ENCODE measurements around the gene FAM72A. TPM values are rescaled to one million over a fixed set of nuclear protein-coding genes. Genes with fewer than 3 reads are reported as not detected.
A peak's percentile ranks its signal among the peaks of the same experiment; 100 is the strongest.
"Not testable (repeated sequence)": the region's sequence is repeated elsewhere in the genome, so short reads cannot be mapped to it uniquely, and the experiment has no call there.

The FAM72A gene
- total RNA-seq, 2 donors from 2014 or later, result 34.0 to 51.2 TPM

- DNase-seq (ENCODE audit: low spot score in 2 of 2); H3K36me3 Mint-ChIP-seq; H3K9me3 Mint-ChIP-seq; H3K27ac Mint-ChIP-seq: not testable (repeated sequence)
- ATAC-seq, result peak; percentile 35 to 68
These were observed 20.0 kb downstream of the FAM72A start for GRCh38 chr1:206182368-206183317.

GRCh38 chr1:206179666-206180065, 23.0 kb downstream of the FAM72A start:
- not testable (repeated sequence) for DNase-seq (ENCODE audit: low spot score in 2 of 2); ATAC-seq; H3K36me3 Mint-ChIP-seq; H3K27ac Mint-ChIP-seq; H3K9me3 Mint-ChIP-seq

GRCh38 chr1:206178061-206178989, 24.3 kb downstream of the FAM72A start:
- H3K27ac Mint-ChIP-seq; ATAC-seq; DNase-seq (ENCODE audit: low spot score in 2 of 2); H3K36me3 Mint-ChIP-seq; H3K9me3 Mint-ChIP-seq: not testable (repeated sequence)

GRCh38 chr1:206176114-206176502, 26.5 kb downstream of the FAM72A start:
- peak; percentile 66 to 95 for ATAC-seq
- H3K36me3 Mint-ChIP-seq; H3K27ac Mint-ChIP-seq; DNase-seq (ENCODE audit: low spot score in 2 of 2); H3K9me3 Mint-ChIP-seq: not testable (repeated sequence)

GRCh38 chr1:206175459-206176113, 27.1 kb downstream of the FAM72A start:
- not testable (repeated sequence) for H3K27ac Mint-ChIP-seq; H3K9me3 Mint-ChIP-seq; ATAC-seq; DNase-seq (ENCODE audit: low spot score in 2 of 2); H3K36me3 Mint-ChIP-seq

GRCh38 chr1:206174182-206174868, 28.3 kb downstream of the FAM72A start:
- not testable (repeated sequence) for ATAC-seq

GRCh38 chr1:206173110-206173719, 29.4 kb downstream of the FAM72A start:
- ATAC-seq, H3K36me3 Mint-ChIP-seq: not testable (repeated sequence)

More at GRCh38 chr1:206174182-206174868, 28.3 kb downstream of the FAM72A start:
- not testable (repeated sequence) for H3K9me3 Mint-ChIP-seq; H3K36me3 Mint-ChIP-seq; H3K27ac Mint-ChIP-seq; DNase-seq (ENCODE audit: low spot score in 2 of 2)

GRCh38 chr1:206169794-206170193, 32.8 kb downstream of the FAM72A start:
- H3K9me3 Mint-ChIP-seq; ATAC-seq; H3K27ac Mint-ChIP-seq; H3K36me3 Mint-ChIP-seq; DNase-seq (ENCODE audit: low spot score in 2 of 2): not testable (repeated sequence)

More at GRCh38 chr1:206173110-206173719, 29.4 kb downstream of the FAM72A start:
- not testable (repeated sequence) for H3K27ac Mint-ChIP-seq; H3K9me3 Mint-ChIP-seq; DNase-seq (ENCODE audit: low spot score in 2 of 2)

GRCh38 chr1:206167350-206168029, 35.1 kb downstream of the FAM72A start:
- not testable (repeated sequence) for H3K9me3 Mint-ChIP-seq; DNase-seq (ENCODE audit: low spot score in 2 of 2); H3K27ac Mint-ChIP-seq; H3K36me3 Mint-ChIP-seq
- peak; percentile 63 to 69 for ATAC-seq

GRCh38 chr1:206145771-206146290, 56.8 kb downstream of the FAM72A start:
- no peak overlapping the region for H3K27ac Mint-ChIP-seq
- DNase-seq (ENCODE audit: low spot score in 2 of 2), result no peak
- no peaks in the 10 kb centered on the region for H3K36me3 Mint-ChIP-seq
- H3K9me3 Mint-ChIP-seq, result peaks cover 0 to 3% of the 10 kb centered on the region in 2 donors
- no peak for ATAC-seq

- H3K36me3 Mint-ChIP-seq, result no peaks in the 10 kb centered on the region
- no peak overlapping the region for H3K27ac Mint-ChIP-seq
- H3K9me3 Mint-ChIP-seq, result peaks cover 0 to 3% of the 10 kb centered on the region in 2 donors
- ATAC-seq, result no peak
- no peak for DNase-seq (ENCODE audit: low spot score in 2 of 2)
These were observed 58.0 kb downstream of the FAM72A start for GRCh38 chr1:206144605-206145004.

GRCh38 chr1:206143537-206144172, 59.0 kb downstream of the FAM72A start:
- peaks cover 0 to 3% of the 10 kb centered on the region in 2 donors for H3K9me3 Mint-ChIP-seq
- H3K27ac Mint-ChIP-seq, result no peak overlapping the region
- DNase-seq (ENCODE audit: low spot score in 2 of 2), result no peak
- H3K36me3 Mint-ChIP-seq, result no peaks in the 10 kb centered on the region
- no peak for ATAC-seq

- H3K27ac Mint-ChIP-seq, result no peak overlapping the region
- H3K36me3 Mint-ChIP-seq, result no peaks in the 10 kb centered on the region
- ATAC-seq (peak in 1 of 2 donors; percentile 57), DNase-seq (ENCODE audit: low spot score in 2 of 2) (no peak)
- no peaks in the 10 kb centered on the region for H3K9me3 Mint-ChIP-seq
These were observed 59.9 kb downstream of the FAM72A start for GRCh38 chr1:206142770-206143169.

GRCh38 chr1:206142011-206142410, 60.6 kb downstream of the FAM72A start:
- no peak for DNase-seq (ENCODE audit: low spot score in 2 of 2)
- Mint-ChIP-seq H3K9me3 (no peaks in the 10 kb centered on the region), H3K27ac (peak overlapping the region in 1 of 2 donors; percentile 2), H3K36me3 (no peaks in the 10 kb centered on the region)
- ATAC-seq, result no peak

Measured in activated naive CD4-positive, alpha-beta T cell treated with anti-CD3 and anti-CD28 coated beads, Interleukin-2, amount 50 U/mL, for 72 hours (primary cell).